ENCODE data around the gene AURKB. TPM values are rescaled to one million over a fixed set of nuclear protein-coding genes. Genes with fewer than 3 reads are reported as not detected.
A peak's percentile ranks its signal among the peaks of the same experiment; 100 is the strongest.

Gene AURKB
- total and polyA plus RNA-seq, 2 of the 13 experiments (the other 11 are each of a cell fraction or from before 2014, with no cell fraction given) = 29.5 to 75.3 TPM

DNA sequence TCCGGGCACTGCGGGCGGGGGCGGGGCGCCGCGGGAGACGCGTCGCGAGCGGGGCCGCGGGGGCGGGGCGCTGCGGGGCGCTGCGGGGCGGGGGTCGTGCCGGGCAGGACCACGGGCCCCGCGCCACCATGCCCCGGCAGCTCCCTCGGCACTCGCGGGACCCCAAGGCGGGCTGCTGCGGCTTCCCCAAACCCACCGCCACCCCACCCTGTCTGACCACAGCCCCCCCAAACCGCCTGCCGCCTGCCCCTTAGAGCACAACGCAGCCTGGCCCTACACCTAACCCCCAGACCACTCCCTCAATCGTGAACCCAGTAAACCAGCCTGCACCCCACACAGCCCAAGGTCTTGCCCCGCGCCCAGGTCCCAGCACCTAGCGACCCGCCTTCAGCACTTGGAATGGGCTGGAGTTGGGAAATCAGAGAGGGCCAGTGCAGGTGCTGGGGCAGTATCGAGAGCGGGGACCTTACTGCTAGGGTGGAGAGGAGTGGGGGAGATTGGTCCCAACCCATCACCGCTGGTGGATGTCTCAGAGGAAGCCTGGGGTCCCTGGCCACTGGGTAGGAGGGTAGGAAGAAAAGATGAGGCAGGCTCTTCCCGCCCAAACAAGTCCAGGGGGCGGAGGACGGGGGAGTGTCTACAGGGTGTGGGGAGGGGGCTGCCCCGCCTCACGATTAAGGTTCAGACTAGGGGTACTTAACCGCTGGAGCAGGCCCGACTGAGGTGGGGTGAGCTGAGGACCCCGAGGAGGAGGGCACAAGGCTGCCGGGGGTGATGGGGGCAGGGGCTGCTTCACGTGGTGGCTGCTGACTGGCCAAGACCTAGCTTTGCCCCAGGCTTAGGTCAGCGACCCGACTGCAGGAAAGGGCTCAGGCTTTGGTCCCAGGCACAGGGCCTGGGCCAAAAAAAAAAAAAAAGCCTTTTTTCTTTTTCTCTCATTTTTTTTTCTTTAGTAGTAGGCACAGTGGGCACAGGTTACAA, 47.1 kb downstream of the AURKB start (continued):
- TF ChIP-seq SRSF9 (IDR thresholded peaks at IDR 0.05; ENCODE audit: borderline replicate concordance, insufficient read depth, low read depth, low read length, poor library complexity, severe bottlenecking) (no peak), ZNF143 (CRISPR knock-in tag; IDR thresholded peaks at IDR 0.05) (no peak; the same call in 1 of the 2 replicates), ZNF224 (CRISPR knock-in tag; IDR thresholded peaks at IDR 0.05) (no peak), PHF8 (CRISPR knock-in tag; IDR thresholded peaks at IDR 0.05) (0 out of 2 replicates have a peak, but pooled peaks have one; percentile 4), ZNF749 (CRISPR knock-in tag; IDR thresholded peaks at IDR 0.05; ENCODE audit: borderline replicate concordance) (peak; percentile 20; the same call in 1 of the 2 replicates), ZNF451 (CRISPR knock-in tag; IDR thresholded peaks at IDR 0.05) (no peak), MLLT10 (CRISPR knock-in tag; IDR thresholded peaks at IDR 0.05) (no peak), NFE2L2 (IDR thresholded peaks at IDR 0.05; ENCODE audit: low read length) (no peak), HDAC6 (IDR thresholded peaks at IDR 0.05; ENCODE audit: low read depth, low read length) (no peak), MAZ (IDR thresholded peaks at IDR 0.05; ENCODE audit: borderline replicate concordance, low read depth, low read length) (no peak), MAZ (CRISPR knock-in tag; IDR thresholded peaks at IDR 0.05; ENCODE audit: low read depth) (peak; percentile 57), ZNF333 (CRISPR knock-in tag; IDR thresholded peaks at IDR 0.05; ENCODE audit: borderline replicate concordance) (no peak)
- TF ChIP-seq, protein P1, sequence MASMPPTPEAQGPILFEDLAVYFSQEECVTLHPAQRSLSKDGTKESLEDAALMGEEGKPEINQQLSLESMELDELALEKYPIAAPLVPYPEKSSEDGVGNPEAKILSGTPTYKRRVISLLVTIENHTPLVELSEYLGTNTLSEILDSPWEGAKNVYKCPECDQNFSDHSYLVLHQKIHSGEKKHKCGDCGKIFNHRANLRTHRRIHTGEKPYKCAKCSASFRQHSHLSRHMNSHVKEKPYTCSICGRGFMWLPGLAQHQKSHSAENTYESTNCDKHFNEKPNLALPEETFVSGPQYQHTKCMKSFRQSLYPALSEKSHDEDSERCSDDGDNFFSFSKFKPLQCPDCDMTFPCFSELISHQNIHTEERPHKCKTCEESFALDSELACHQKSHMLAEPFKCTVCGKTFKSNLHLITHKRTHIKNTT (CRISPR knock-in tag; IDR thresholded peaks at IDR 0.05) = no peak
- TF ChIP-seq, protein P2, sequence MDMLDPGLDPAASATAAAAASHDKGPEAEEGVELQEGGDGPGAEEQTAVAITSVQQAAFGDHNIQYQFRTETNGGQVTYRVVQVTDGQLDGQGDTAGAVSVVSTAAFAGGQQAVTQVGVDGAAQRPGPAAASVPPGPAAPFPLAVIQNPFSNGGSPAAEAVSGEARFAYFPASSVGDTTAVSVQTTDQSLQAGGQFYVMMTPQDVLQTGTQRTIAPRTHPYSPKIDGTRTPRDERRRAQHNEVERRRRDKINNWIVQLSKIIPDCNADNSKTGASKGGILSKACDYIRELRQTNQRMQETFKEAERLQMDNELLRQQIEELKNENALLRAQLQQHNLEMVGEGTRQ (IDR thresholded peaks at IDR 0.05; ENCODE audit: low read depth, low read length) = no peak
- TF ChIP-seq, protein P2 (CRISPR knock-in tag; IDR thresholded peaks at IDR 0.05; ENCODE audit: borderline replicate concordance) = no peak
- TF ChIP-seq, protein P3, sequence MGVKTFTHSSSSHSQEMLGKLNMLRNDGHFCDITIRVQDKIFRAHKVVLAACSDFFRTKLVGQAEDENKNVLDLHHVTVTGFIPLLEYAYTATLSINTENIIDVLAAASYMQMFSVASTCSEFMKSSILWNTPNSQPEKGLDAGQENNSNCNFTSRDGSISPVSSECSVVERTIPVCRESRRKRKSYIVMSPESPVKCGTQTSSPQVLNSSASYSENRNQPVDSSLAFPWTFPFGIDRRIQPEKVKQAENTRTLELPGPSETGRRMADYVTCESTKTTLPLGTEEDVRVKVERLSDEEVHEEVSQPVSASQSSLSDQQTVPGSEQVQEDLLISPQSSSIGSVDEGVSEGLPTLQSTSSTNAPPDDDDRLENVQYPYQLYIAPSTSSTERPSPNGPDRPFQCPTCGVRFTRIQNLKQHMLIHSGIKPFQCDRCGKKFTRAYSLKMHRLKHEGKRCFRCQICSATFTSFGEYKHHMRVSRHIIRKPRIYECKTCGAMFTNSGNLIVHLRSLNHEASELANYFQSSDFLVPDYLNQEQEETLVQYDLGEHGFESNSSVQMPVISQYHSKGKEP (CRISPR knock-in tag; IDR thresholded peaks at IDR 0.05) = no peak
- TF ChIP-seq, protein P4, sequence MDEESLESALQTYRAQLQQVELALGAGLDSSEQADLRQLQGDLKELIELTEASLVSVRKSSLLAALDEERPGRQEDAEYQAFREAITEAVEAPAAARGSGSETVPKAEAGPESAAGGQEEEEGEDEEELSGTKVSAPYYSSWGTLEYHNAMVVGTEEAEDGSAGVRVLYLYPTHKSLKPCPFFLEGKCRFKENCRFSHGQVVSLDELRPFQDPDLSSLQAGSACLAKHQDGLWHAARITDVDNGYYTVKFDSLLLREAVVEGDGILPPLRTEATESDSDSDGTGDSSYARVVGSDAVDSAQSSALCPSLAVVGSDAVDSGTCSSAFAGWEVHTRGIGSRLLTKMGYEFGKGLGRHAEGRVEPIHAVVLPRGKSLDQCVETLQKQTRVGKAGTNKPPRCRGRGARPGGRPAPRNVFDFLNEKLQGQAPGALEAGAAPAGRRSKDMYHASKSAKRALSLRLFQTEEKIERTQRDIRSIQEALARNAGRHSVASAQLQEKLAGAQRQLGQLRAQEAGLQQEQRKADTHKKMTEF (CRISPR knock-in tag; IDR thresholded peaks at IDR 0.05) = no peak
- TF ChIP-seq, protein P5, sequence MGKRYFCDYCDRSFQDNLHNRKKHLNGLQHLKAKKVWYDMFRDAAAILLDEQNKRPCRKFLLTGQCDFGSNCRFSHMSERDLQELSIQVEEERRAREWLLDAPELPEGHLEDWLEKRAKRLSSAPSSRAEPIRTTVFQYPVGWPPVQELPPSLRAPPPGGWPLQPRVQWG (CRISPR knock-in tag; IDR thresholded peaks at IDR 0.05; ENCODE audit: borderline replicate concordance, low read depth) = no peak
- TF ChIP-seq, protein P6, sequence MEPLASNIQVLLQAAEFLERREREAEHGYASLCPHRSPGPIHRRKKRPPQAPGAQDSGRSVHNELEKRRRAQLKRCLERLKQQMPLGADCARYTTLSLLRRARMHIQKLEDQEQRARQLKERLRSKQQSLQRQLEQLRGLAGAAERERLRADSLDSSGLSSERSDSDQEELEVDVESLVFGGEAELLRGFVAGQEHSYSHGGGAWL (CRISPR knock-in tag; IDR thresholded peaks at IDR 0.05) = no peak

Data from HepG2 (cell line).